ENCODE measurements around the gene NOVA2. TPM values are rescaled to one million over a fixed set of nuclear protein-coding genes. Genes with fewer than 3 reads are reported as not detected.

The NOVA2 gene
- total and polyA plus RNA-seq, 2 donors (not counting 3 experiments of a cell fraction or from before 2014, with no cell fraction given): 5.6 to 34.2 TPM

DNA sequence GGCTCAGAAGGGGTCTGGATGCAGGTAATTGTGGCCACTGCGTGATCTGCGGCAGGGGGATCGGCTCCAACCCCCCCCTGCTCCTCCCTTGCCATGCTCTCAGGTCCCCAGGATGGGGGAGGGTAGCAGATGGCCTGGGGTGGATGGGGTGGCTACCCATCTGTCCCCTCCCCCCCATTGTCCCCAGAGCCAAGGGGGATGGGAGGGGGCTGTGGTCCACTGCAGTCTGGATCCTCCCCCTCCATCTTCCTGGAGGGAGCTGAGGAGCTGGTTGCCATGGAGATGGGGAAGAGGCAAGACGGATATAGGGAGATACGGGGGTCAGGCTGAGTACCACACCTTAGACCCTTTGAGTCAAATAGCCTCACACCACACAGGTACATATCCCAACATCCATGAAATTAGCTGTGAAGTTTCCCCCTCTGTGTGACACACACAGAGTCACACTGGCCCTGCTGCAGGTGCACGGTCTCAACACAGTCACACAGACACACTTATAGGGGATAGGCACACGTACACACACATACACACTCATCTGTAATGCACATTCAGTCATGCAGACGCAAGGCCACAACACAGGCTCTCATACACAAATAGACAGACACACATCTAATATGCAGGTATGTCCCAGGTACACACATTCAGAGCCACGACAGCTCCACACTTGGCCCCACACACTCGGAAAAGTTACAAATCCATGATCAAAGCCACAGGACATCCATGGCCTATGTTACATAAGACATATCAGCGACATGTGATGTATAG lies 1.8 kb upstream of the NOVA2 start:
- Histone ChIP-seq H3K27me3 (ENCODE audit: control insufficient read depth in 2 of 2, insufficient read depth in 2 of 2, low read length in 2 of 2) (peaks cover 2 to 4% of the 10 kb centered on the region in 2 experiments), H3K4me2 (ENCODE audit: insufficient read depth, low read length) (no peak overlapping the region), H3K9ac (replicated peaks; ENCODE audit: extremely low read depth, insufficient read depth, low read length) (no peak overlapping the region), H3K9me3 (replicated peaks; ENCODE audit: control insufficient read depth, insufficient read depth, low read length) (no peaks in the 10 kb centered on the region), H3K36me3 (ENCODE audit: control insufficient read depth in 2 of 2, extremely low read depth in 1 of 2, insufficient read depth in 2 of 2, low read length in 2 of 2) (peaks cover 0 to 1% of the 10 kb centered on the region in 2 experiments), H3K27ac (ENCODE audit: insufficient read depth, low read depth, low read length) (no peak overlapping the region), H3K4me1 (ENCODE audit: control insufficient read depth, extremely low read depth, insufficient read depth, low read length) (peaks cover 20% of the 10 kb centered on the region), H4K20me1 (replicated peaks; ENCODE audit: control insufficient read depth, extremely low read depth, insufficient read depth, low read length) (no peaks in the 10 kb centered on the region), H3K4me3 (replicated peaks in 1 of 3; ENCODE audit: insufficient read depth in 1 of 3, low read depth in 1 of 3, low read length in 3 of 3) (no peak overlapping the region), H3K9me1 (replicated peaks; ENCODE audit: control insufficient read depth, extremely low read depth, insufficient read depth, low read length) (no peaks in the 10 kb centered on the region), H3K79me2 (ENCODE audit: control insufficient read depth, insufficient read depth, low read length) (peaks cover 9% of the 10 kb centered on the region), H2AFZ (ENCODE audit: low read depth, low read length) (no peak overlapping the region)
- DNase-seq (ENCODE audit: low read depth, low spot score) (no peak), FAIRE-seq (no peak)
- TF ChIP-seq FOS (IDR thresholded peaks at IDR 0.05; ENCODE audit: borderline replicate concordance, insufficient read depth, low read length) (no peak), EZH2 (IDR thresholded peaks at IDR 0.05; ENCODE audit: borderline replicate concordance, low read depth, low read length, severe bottlenecking) (no peak), GATA2 (IDR thresholded peaks at IDR 0.05; ENCODE audit: insufficient read depth, insufficient read length, low read depth, low read length) (no peak), JUN (IDR thresholded peaks at IDR 0.05; ENCODE audit: borderline replicate concordance, insufficient read depth, insufficient read length, low read depth) (no peak), MYC (IDR thresholded peaks at IDR 0.05; ENCODE audit: low read depth, low read length) (no peak), POLR2AphosphoS5 (IDR thresholded peaks at IDR 0.05; ENCODE audit: insufficient read depth, low read depth, low read length) (no peak), POLR2A (IDR thresholded peaks at IDR 0.05; ENCODE audit: low read depth, low read length) (no peak)
- TF ChIP-seq, protein P1, sequence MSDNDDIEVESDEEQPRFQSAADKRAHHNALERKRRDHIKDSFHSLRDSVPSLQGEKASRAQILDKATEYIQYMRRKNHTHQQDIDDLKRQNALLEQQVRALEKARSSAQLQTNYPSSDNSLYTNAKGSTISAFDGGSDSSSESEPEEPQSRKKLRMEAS (IDR thresholded peaks at IDR 0.05; ENCODE audit: insufficient read depth, insufficient read length): no peak
- TF ChIP-seq, protein P2, sequence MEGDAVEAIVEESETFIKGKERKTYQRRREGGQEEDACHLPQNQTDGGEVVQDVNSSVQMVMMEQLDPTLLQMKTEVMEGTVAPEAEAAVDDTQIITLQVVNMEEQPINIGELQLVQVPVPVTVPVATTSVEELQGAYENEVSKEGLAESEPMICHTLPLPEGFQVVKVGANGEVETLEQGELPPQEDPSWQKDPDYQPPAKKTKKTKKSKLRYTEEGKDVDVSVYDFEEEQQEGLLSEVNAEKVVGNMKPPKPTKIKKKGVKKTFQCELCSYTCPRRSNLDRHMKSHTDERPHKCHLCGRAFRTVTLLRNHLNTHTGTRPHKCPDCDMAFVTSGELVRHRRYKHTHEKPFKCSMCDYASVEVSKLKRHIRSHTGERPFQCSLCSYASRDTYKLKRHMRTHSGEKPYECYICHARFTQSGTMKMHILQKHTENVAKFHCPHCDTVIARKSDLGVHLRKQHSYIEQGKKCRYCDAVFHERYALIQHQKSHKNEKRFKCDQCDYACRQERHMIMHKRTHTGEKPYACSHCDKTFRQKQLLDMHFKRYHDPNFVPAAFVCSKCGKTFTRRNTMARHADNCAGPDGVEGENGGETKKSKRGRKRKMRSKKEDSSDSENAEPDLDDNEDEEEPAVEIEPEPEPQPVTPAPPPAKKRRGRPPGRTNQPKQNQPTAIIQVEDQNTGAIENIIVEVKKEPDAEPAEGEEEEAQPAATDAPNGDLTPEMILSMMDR (IDR thresholded peaks at IDR 0.05; ENCODE audit: extremely low read depth in 1 of 2, insufficient read depth in 1 of 2, low read depth in 1 of 2, low read length in 2 of 2): no peak
- intact Hi-C loops (cut with micrococcal nuclease): no loop called here
- CTCF ChIA-PET: no interaction called here
- dilution Hi-C loops (cut with MboI; ENCODE audit: extremely low pct_ligation_motif_present, low sequenced_read_pairs): no loop called here
- POLR2A ChIA-PET: no interaction called here
- BruUV-seq (replicated peaks): no TSS peak
